Activated CD8-positive, alpha-beta T cell treated with anti-CD3 and anti-CD28 coated beads, Interleukin-2, amount 10 ng/mL, durations not matched to agents 7 days and 5 days (primary cell): Measurements from ENCODE around the gene QKI. TPM values are rescaled to one million over a fixed set of nuclear protein-coding genes. Genes with fewer than 3 reads are reported as not detected.

Experiments
- ATAC-seq: fragments of 150-1000 bp; cut with Tn5 transposase; one replicate; pipeline ENCODE4 v1.10.0; 2021; ENCODE audit warnings: moderate library complexity
- CTCF ChIA-PET: fragments of 350-600 bp; sonication (Branson Sonifier 250); formaldehyde crosslinking; loops from one replicate; lab custom pipeline; 2021; ENCODE audit warnings: antibody characterized with exemption; lab: Charles Lee
- POLR2A ChIA-PET: fragments of 350-600 bp; sonication (Branson Sonifier 250); formaldehyde crosslinking; loops from one replicate; lab custom pipeline; 2021; ENCODE audit warnings: antibody characterized with exemption; lab: Charles Lee
- DNase-seq: peaks from one replicate; pipeline ENCODE4 v3.0.0-alpha.2; 2020
- H3K27ac Mint-ChIP-seq: one replicate; pipeline ENCODE4 v1.8.0; 2021; ENCODE audit warnings: mild to moderate bottlenecking, mixed read lengths
- H3K27me3 Mint-ChIP-seq: one replicate; pipeline ENCODE4 v1.8.0; 2021; ENCODE audit warnings: low read depth, mixed read lengths
- H3K36me3 Mint-ChIP-seq: one replicate; pipeline ENCODE4 v1.8.0; 2021; ENCODE audit warnings: low read depth, mixed read lengths
- H3K4me1 Mint-ChIP-seq: one replicate; pipeline ENCODE4 v1.8.0; 2021; ENCODE audit warnings: low read depth, mixed read lengths
- H3K4me3 Mint-ChIP-seq: one replicate; pipeline ENCODE4 v1.8.0; 2021; ENCODE audit warnings: mild to moderate bottlenecking, mixed read lengths
- H3K9me3 Mint-ChIP-seq: one replicate; pipeline ENCODE4 v1.8.0; 2022; ENCODE audit warnings: mixed read lengths; ENCODE audit not compliant: insufficient read depth
- total RNA-seq, 2 experiments: library from RNA; stranded (reverse); gene quantifications; one replicate each; pipeline ENCODE4 v1.2.3, GENCODE V29; 2021

QKI gene
- total RNA-seq, 2 experiments from 2014 or later: 55.3 to 58.6 TPM

GRCh38 chr6:163525926-163526325, 111.4 kb downstream of the QKI start:
- ATAC-seq (no peak), DNase-seq (no peak)
- H3K4me1 Mint-ChIP-seq: no peaks in the 10 kb centered on the region
- no peaks in the 10 kb centered on the region for H3K27me3 Mint-ChIP-seq
- ChIA-PET CTCF (no interaction called here), POLR2A (no interaction called here)
- no peaks in the 10 kb centered on the region for H3K9me3 Mint-ChIP-seq
- H3K36me3 Mint-ChIP-seq: peaks cover 3% of the 10 kb centered on the region
- no peak overlapping the region for H3K27ac Mint-ChIP-seq
- H3K4me3 Mint-ChIP-seq: no peak overlapping the region

GRCh38 chr6:163526346-163526745, 111.8 kb downstream of the QKI start:
- ChIA-PET POLR2A (no interaction called here), CTCF (no interaction called here)
- Mint-ChIP-seq H3K9me3 (no peaks in the 10 kb centered on the region), H3K27me3 (no peaks in the 10 kb centered on the region), H3K36me3 (peaks cover 3% of the 10 kb centered on the region), H3K27ac (no peak overlapping the region), H3K4me1 (no peaks in the 10 kb centered on the region), H3K4me3 (no peak overlapping the region)
- DNase-seq (no peak), ATAC-seq (no peak)

- no peak overlapping the region for H3K27ac Mint-ChIP-seq
- no peaks in the 10 kb centered on the region for H3K4me1 Mint-ChIP-seq
- no peak overlapping the region for H3K4me3 Mint-ChIP-seq
- ATAC-seq (no peak), DNase-seq (no peak)
- H3K36me3 Mint-ChIP-seq: peaks cover 3% of the 10 kb centered on the region
- no peaks in the 10 kb centered on the region for H3K27me3 Mint-ChIP-seq
- CTCF ChIA-PET: interaction anchor here (0.9 to 1.1 kb wide), 2 partner anchors 16 to 27 kb away, joined by 3 read pairs; no protein-coding TSS in a partner anchor
- POLR2A ChIA-PET: no interaction called here
- no peaks in the 10 kb centered on the region for H3K9me3 Mint-ChIP-seq
These were observed 112.8 kb downstream of the QKI start for GRCh38 chr6:163527291-163527690.

GRCh38 chr6:163529605-163530004, 115.1 kb downstream of the QKI start:
- H3K4me1 Mint-ChIP-seq: no peaks in the 10 kb centered on the region
- H3K27ac Mint-ChIP-seq: no peak overlapping the region

GRCh38 chr6:163530406-163530805, 115.9 kb downstream of the QKI start:
- no peak for DNase-seq
- H3K9me3 Mint-ChIP-seq: no peaks in the 10 kb centered on the region
- ChIA-PET POLR2A (no interaction called here), CTCF (no interaction called here)
- no peak overlapping the region for H3K4me3 Mint-ChIP-seq
- H3K36me3 Mint-ChIP-seq: peaks cover 2% of the 10 kb centered on the region
- H3K27ac Mint-ChIP-seq: no peak overlapping the region
- no peaks in the 10 kb centered on the region for H3K27me3 Mint-ChIP-seq
- no peak for ATAC-seq
- no peaks in the 10 kb centered on the region for H3K4me1 Mint-ChIP-seq

More at GRCh38 chr6:163529605-163530004, 115.1 kb downstream of the QKI start:
- Mint-ChIP-seq H3K36me3 (peaks cover 1% of the 10 kb centered on the region), H3K27me3 (no peaks in the 10 kb centered on the region), H3K4me3 (no peak overlapping the region), H3K9me3 (no peaks in the 10 kb centered on the region)
- ChIA-PET CTCF (no interaction called here), POLR2A (no interaction called here)
- no peak for DNase-seq
- ATAC-seq: no peak

GRCh38 chr6:163531122-163531521, 116.6 kb downstream of the QKI start:
- no peak overlapping the region for H3K27ac Mint-ChIP-seq
- no peaks in the 10 kb centered on the region for H3K9me3 Mint-ChIP-seq
- ATAC-seq (no peak), DNase-seq (no peak)
- H3K27me3 Mint-ChIP-seq: no peaks in the 10 kb centered on the region
- no peaks in the 10 kb centered on the region for H3K4me1 Mint-ChIP-seq
- no peak overlapping the region for H3K4me3 Mint-ChIP-seq
- ChIA-PET CTCF (no interaction called here), POLR2A (no interaction called here)
- H3K36me3 Mint-ChIP-seq: peaks cover 2% of the 10 kb centered on the region

GRCh38 chr6:163532526-163533078, 118.1 kb downstream of the QKI start:
- POLR2A ChIA-PET: no interaction called here
- Mint-ChIP-seq H3K4me3 (no peak overlapping the region), H3K9me3 (no peaks in the 10 kb centered on the region), H3K36me3 (peaks cover 10% of the 10 kb centered on the region), H3K27me3 (no peaks in the 10 kb centered on the region), H3K27ac (no peak overlapping the region), H3K4me1 (no peaks in the 10 kb centered on the region)
- ATAC-seq (no peak), DNase-seq (no peak)
- CTCF ChIA-PET: interaction anchor here (1.2 kb wide), 1 partner anchor 21 kb away, joined by 3 read pairs; no protein-coding TSS in a partner anchor

- Mint-ChIP-seq H3K36me3 (peaks cover 11% of the 10 kb centered on the region), H3K9me3 (no peaks in the 10 kb centered on the region), H3K27ac (no peak overlapping the region), H3K4me1 (no peaks in the 10 kb centered on the region), H3K27me3 (no peaks in the 10 kb centered on the region), H3K4me3 (no peak overlapping the region)
- ChIA-PET CTCF (interaction anchor here (1.3 kb wide), 2 partner anchors 17 to 106 kb away, joined by 3 read pairs; no protein-coding TSS in a partner anchor), POLR2A (no interaction called here)
- DNase-seq (no peak), ATAC-seq (no peak)
These were observed 118.9 kb downstream of the QKI start for GRCh38 chr6:163533443-163533842.

GRCh38 chr6:163536770-163537169, 122.3 kb downstream of the QKI start:
- no peaks in the 10 kb centered on the region for H3K9me3 Mint-ChIP-seq
- no peak overlapping the region for H3K4me3 Mint-ChIP-seq
- no peaks in the 10 kb centered on the region for H3K27me3 Mint-ChIP-seq
- no peaks in the 10 kb centered on the region for H3K4me1 Mint-ChIP-seq
- H3K27ac Mint-ChIP-seq: no peak overlapping the region
- ATAC-seq (no peak), DNase-seq (no peak)
- ChIA-PET CTCF (interaction anchor here (1.5 kb wide), 1 partner anchor 17 kb away, joined by 5 read pairs; no protein-coding TSS in a partner anchor), POLR2A (no interaction called here)
- H3K36me3 Mint-ChIP-seq: peaks cover 14% of the 10 kb centered on the region

GRCh38 chr6:163538331-163538730, 123.8 kb downstream of the QKI start:
- H3K27ac Mint-ChIP-seq: no peak overlapping the region
- CTCF ChIA-PET: interaction anchor here (1.5 kb wide), 1 partner anchor 16 kb away, joined by 5 read pairs; no protein-coding TSS in a partner anchor
- ATAC-seq: no peak
- POLR2A ChIA-PET: no interaction called here
- H3K4me3 Mint-ChIP-seq: no peak overlapping the region
- H3K27me3 Mint-ChIP-seq: no peaks in the 10 kb centered on the region
- H3K9me3 Mint-ChIP-seq: no peaks in the 10 kb centered on the region
- no peaks in the 10 kb centered on the region for H3K4me1 Mint-ChIP-seq
- peaks cover 17% of the 10 kb centered on the region for H3K36me3 Mint-ChIP-seq
- DNase-seq: no peak

GRCh38 chr6:163539101-163539762, 124.7 kb downstream of the QKI start:
- Mint-ChIP-seq H3K4me1 (no peaks in the 10 kb centered on the region), H3K36me3 (peaks cover 17% of the 10 kb centered on the region), H3K27ac (no peak overlapping the region), H3K4me3 (no peak overlapping the region), H3K27me3 (no peaks in the 10 kb centered on the region), H3K9me3 (no peaks in the 10 kb centered on the region)
- ATAC-seq (no peak), DNase-seq (no peak)
- ChIA-PET CTCF (interaction anchor here (0.7 kb wide), 1 partner anchor 586 kb away, joined by 3 read pairs; no protein-coding TSS in a partner anchor), POLR2A (no interaction called here)

GRCh38 chr6:163543321-163543720, 128.8 kb downstream of the QKI start:
- CTCF ChIA-PET: no interaction called here

More at GRCh38 chr6:163543321-163543720, 128.8 kb downstream of the QKI start:
- H3K9me3 Mint-ChIP-seq: no peaks in the 10 kb centered on the region
- POLR2A ChIA-PET: no interaction called here
- no peak for DNase-seq
- H3K4me3 Mint-ChIP-seq: no peak overlapping the region
- no peaks in the 10 kb centered on the region for H3K4me1 Mint-ChIP-seq
- no peaks in the 10 kb centered on the region for H3K27me3 Mint-ChIP-seq
- no peak for ATAC-seq
- no peak overlapping the region for H3K27ac Mint-ChIP-seq
- peaks cover 6% of the 10 kb centered on the region for H3K36me3 Mint-ChIP-seq
